ENCODE results near the gene TTBK2.

DNA sequence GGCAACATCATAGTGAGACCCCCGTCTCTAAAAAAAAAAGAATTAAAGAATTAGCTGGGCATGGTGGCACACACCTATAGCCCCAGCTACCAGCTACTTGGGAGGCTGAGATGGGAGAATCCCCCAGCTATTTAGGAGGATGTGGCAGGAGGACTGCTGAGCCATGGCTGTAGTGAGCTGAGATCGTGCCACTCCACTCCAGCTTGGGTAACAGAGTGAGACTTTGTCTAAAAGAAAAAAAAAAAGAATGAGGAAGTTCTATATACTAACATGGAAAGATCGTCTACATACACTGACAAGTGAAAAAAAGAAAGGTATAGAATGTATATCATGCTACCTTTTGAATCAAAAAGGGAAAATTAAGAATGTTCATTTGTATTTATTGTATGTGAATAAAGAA is 99.8 kb downstream of the TTBK2 start:
- TF ChIP-seq, protein P1, sequence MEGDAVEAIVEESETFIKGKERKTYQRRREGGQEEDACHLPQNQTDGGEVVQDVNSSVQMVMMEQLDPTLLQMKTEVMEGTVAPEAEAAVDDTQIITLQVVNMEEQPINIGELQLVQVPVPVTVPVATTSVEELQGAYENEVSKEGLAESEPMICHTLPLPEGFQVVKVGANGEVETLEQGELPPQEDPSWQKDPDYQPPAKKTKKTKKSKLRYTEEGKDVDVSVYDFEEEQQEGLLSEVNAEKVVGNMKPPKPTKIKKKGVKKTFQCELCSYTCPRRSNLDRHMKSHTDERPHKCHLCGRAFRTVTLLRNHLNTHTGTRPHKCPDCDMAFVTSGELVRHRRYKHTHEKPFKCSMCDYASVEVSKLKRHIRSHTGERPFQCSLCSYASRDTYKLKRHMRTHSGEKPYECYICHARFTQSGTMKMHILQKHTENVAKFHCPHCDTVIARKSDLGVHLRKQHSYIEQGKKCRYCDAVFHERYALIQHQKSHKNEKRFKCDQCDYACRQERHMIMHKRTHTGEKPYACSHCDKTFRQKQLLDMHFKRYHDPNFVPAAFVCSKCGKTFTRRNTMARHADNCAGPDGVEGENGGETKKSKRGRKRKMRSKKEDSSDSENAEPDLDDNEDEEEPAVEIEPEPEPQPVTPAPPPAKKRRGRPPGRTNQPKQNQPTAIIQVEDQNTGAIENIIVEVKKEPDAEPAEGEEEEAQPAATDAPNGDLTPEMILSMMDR (IDR thresholded peaks at IDR 0.05; ENCODE audit: insufficient read depth, low read length): no peak
- TF ChIP-seq, protein P2, sequence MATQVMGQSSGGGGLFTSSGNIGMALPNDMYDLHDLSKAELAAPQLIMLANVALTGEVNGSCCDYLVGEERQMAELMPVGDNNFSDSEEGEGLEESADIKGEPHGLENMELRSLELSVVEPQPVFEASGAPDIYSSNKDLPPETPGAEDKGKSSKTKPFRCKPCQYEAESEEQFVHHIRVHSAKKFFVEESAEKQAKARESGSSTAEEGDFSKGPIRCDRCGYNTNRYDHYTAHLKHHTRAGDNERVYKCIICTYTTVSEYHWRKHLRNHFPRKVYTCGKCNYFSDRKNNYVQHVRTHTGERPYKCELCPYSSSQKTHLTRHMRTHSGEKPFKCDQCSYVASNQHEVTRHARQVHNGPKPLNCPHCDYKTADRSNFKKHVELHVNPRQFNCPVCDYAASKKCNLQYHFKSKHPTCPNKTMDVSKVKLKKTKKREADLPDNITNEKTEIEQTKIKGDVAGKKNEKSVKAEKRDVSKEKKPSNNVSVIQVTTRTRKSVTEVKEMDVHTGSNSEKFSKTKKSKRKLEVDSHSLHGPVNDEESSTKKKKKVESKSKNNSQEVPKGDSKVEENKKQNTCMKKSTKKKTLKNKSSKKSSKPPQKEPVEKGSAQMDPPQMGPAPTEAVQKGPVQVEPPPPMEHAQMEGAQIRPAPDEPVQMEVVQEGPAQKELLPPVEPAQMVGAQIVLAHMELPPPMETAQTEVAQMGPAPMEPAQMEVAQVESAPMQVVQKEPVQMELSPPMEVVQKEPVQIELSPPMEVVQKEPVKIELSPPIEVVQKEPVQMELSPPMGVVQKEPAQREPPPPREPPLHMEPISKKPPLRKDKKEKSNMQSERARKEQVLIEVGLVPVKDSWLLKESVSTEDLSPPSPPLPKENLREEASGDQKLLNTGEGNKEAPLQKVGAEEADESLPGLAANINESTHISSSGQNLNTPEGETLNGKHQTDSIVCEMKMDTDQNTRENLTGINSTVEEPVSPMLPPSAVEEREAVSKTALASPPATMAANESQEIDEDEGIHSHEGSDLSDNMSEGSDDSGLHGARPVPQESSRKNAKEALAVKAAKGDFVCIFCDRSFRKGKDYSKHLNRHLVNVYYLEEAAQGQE (IDR thresholded peaks at IDR 0.05; ENCODE audit: insufficient replicate concordance, low read depth): no peak
- TF ChIP-seq POLR2AphosphoS5 (IDR thresholded peaks at IDR 0.05; ENCODE audit: low read depth): no peak
